HEK293 (cell line): ENCODE results near the gene FHIT.

Experiments used
- CTCF ChIP-seq: fragments of 450-650 bp; formaldehyde crosslinking; IDR thresholded peaks from 2 replicates; pipeline ENCODE4 v1.5.1; 2016; ENCODE audit warnings: missing biosample characterization, missing genetic modification characterization
- ZNF169 ChIP-seq: fragments of 450-650 bp; formaldehyde crosslinking; IDR thresholded peaks from 2 replicates; pipeline ENCODE4 v1.5.1; 2016; ENCODE audit warnings: missing biosample characterization, missing genetic modification characterization
- ZNF341 ChIP-seq: fragments of 450-650 bp; formaldehyde crosslinking; IDR thresholded peaks from 2 replicates; pipeline ENCODE4; 2016; ENCODE audit warnings: low read depth, missing biosample characterization, missing genetic modification characterization
- ZNF501 ChIP-seq: fragments of 450-650 bp; formaldehyde crosslinking; IDR thresholded peaks from 2 replicates; pipeline ENCODE4 v1.5.1; 2016; ENCODE audit warnings: missing biosample characterization, missing genetic modification characterization
- ZNF830 ChIP-seq: fragments of 450-650 bp; IDR thresholded peaks from 2 replicates; pipeline ENCODE4 v1.5.0; 2018; ENCODE audit warnings: missing biosample characterization, missing genetic modification characterization, low read depth, mild to moderate bottlenecking, moderate library complexity

GRCh38 chr3:60703956-60704736 lies 547.1 kb downstream of the FHIT start:
- TF ChIP-seq ZNF501 (no peak), CTCF (tag by site-specific recombination) (no peak), ZNF169 (tag by site-specific recombination) (no peak), ZNF830 (tag by site-specific recombination) (no peak), ZNF341 (tag by site-specific recombination) (no peak)
